GM19193 (cell line): ENCODE data around the gene CCR3.

ENCODE experiments used
- POLR2A ChIP-seq: IDR thresholded peaks from 4 replicates; pipeline ENCODE4 v1.6.1; 2011; ENCODE audit not compliant: insufficient read depth, insufficient read length; ENCODE audit errors: extremely low read depth

Gene CCR3

GRCh38 chr3:46242120-46242519, at the start of gene CCR3:
Gene CCR3, plus strand, starts transcription at chr3:46242460. Its CDS starts 22,699 bp downstream, at chr3:46265159.
- TF ChIP-seq POLR2A = no peak

DNA sequence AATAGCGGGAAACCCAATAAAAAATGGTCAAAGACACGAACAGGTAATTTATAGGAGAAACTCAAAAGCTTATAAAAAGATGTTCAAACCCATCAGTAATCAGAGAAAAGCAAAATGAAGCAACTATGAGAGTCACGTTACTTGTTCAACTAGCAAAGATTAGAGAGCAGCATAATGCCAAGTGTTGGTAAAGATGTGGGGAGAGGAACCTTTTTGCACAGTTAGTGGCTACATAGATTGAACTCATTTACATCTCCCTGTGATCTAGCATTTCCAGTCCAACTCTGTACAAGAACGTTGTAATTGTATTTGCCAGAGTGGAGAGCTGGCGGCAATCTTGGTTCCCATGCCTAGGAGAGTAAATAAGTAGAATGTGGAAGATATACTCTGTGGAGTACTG, 49.3 kb upstream of the CCR3 start:
- TF ChIP-seq POLR2A = no peak

DNA sequence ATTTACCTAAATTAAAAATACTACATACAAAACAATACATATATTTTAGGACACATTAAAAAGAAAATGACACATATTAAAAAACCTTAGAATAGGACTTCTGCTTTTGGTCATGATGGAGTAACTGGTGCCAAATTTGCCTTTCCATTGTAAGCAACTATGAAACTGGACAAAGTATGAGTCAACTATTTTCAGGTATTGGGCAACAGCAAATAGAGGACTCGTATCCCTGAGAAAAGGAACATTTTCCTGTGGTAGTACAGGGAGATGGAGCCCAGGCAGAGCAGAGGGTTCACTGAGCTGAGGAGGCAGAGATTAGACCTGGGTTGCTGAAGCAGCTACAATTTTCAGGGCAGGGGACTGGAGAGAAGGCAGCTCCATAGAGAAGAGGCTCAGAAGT, 48.8 kb upstream of the CCR3 start:
- TF ChIP-seq POLR2A = no peak

GRCh38 chr3:46194868-46195553, 47.2 kb upstream of the CCR3 start:
- no peak for TF ChIP-seq POLR2A

DNA sequence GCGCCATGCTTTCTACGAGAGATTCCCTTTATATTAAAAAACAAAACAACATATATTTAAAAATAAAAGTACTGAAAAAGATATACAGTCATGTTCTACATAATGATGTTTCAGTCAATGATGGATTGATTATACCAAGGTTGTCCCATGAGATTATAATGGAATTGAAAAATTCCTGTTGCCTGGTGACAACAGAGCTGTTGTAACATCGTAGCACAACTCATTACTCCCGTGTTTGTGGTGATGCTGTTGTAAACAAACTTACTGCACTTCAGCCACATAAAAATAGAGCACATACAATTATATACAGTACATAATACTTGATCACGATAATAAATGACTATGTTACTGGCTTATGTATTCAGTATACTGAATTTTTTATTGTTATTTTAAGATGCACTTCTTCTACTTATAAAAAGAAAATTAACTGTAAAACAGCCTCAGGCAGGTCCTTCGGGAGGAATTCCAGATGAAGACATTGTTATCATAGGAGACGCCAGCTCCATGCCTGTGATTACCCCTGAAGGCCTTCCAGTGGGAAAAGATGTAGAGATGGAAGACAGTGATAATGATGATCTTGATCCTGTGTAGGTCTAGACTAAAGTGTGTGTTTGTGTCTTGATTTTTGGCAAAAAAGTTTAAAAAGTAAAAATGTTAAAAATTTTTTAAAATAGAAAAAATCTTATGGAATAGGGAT, 45.9 kb upstream of the CCR3 start:
- TF ChIP-seq POLR2A = no peak

DNA sequence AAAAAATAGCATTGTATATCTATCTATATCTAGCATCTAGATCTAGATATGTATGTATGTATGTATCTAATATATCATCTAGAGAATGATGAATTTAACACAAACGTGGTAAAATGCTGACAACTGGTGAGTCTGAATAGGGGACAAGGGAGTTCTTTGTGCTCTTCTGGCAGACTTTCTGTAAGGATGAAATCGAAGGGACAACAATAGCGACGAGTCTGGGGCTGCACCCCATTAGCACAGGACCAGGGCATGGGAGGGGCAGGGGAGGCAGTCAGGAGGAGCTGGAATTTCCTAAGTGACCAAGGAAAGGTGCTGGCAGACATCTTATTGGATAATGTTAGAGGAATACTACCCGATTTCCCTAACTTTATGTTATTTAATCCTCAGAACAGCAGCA, 42.0 kb upstream of the CCR3 start:
- no peak for TF ChIP-seq POLR2A

DNA sequence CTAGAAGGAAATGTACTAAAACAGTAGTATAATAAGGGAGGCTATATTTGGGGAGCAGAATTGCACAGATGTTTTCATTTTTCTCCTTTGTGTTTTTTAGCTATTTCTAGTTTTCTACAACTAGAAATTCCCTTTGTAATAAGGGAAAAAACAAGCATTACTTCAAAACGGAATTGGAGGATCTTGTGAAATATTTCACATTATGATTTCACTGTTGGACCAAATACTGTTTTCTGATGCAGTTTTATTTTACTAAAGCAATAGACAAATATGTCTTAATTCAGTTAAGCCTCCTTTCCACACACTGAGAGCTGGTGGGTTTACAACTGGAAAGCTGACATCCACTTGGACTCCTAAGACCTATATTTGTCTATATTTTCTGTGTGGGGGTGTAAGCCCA, 41.5 kb upstream of the CCR3 start:
- no peak for TF ChIP-seq POLR2A

DNA sequence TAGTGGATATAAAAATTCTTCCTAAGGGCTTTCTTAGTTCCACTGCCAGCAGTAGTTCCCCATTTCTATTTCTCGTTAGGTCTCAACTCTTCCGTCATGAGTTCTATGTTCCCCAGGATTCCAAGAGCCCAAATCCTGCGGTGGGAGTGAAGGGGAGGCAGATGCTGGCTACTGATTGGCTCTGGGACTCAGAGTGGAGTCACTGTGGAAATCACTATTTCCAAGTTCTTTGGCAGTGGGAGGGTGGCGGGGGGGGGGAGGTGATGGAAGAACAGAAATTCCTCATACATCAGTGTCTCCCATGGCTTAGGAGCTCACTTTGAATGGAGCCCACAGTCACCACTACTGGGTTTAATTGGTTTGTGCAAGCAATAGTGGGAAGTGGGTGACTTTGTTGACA, 39.7 kb upstream of the CCR3 start:
- no peak for TF ChIP-seq POLR2A

GRCh38 chr3:46203681-46204080, 38.6 kb upstream of the CCR3 start:
- no peak for TF ChIP-seq POLR2A

GRCh38 chr3:46205286-46205960, 36.8 kb upstream of the CCR3 start:
- no peak for TF ChIP-seq POLR2A

- no peak for TF ChIP-seq POLR2A
Measured at GRCh38 chr3:46206282-46207015, 35.8 kb upstream of the CCR3 start.

DNA sequence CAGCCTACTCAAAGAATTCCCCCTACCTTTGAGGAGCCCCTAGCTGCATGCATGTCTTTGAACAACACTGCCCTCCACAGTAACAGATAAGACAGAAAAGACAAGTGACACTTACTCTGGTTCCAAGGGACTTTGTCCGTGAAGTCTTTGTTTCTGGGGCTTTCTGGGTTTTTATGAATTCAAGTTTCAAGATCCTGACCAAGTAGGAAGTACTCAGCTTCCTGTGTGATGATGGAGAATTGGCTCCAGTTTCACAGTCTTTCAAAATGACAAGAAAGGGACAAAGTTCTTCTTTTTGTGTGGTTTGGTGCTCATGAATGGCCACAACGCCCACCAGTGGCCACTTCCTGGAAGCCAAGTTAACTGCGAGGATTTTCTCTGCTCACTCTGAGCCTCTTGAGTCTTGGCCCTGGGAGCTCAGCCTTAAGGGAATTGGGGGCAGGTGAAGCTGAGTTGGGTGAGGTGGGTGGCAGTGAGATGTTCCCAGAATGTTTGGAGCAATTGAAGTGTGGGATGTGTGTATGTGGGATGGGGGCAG, 34.0 kb upstream of the CCR3 start, which contains the start of gene CCR1:
TSS of gene CCR1 (minus strand) at position 147 of the 538 bp plus-strand sequence. CDS start 4,000 bp downstream, outside the sequence.
- no peak for TF ChIP-seq POLR2A

DNA sequence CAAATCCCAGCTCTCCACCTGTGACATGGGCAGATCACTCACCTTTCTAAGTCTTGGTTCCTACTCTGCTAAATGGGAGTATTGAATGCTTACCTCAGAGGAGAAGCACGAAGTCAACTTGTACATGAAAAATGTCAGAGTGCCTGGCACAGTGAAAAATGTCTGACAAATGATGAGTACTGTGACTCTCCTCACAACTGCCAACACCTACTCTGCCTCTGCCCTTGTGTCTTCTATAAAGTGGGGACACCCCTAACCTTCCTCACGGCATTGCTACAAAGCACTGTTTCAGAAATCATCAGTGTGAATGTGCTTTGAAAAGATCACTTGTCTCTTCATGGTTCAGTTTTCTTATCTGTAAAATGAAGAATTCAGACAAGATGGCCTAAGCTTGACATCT, 33.2 kb upstream of the CCR3 start:
- no peak for TF ChIP-seq POLR2A

GRCh38 chr3:46209746-46210470, 32.4 kb upstream of the CCR3 start:
- TF ChIP-seq POLR2A = no peak
